NCI-H69 (cell line): ENCODE measurements around the gene RSPO4.

Source experiments
- DNase-seq: peaks from one replicate; lab custom pipeline; 2025; lab: John Stamatoyannopoulos, UW

The RSPO4 gene

DNA sequence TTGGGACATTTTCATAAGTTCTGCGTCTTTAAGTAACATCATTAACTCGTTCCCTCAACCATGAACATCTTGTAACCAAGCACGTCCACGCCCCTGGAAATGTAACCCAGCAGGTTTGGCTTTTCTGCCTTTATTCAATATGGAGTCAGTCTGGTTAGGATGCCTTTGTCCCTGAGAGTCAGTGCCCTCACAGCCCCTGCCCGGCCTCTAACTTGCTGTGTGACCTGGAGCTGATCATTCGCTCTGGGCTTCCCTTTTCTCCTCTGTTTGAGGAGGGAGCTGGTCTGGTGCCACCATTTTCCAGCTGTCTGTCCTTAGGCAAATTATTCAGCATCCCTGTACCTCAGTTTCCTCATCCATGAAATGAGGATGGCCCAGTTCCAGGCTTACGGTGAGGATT, 59.5 kb downstream of the RSPO4 start:
- no peak for DNase-seq

DNA sequence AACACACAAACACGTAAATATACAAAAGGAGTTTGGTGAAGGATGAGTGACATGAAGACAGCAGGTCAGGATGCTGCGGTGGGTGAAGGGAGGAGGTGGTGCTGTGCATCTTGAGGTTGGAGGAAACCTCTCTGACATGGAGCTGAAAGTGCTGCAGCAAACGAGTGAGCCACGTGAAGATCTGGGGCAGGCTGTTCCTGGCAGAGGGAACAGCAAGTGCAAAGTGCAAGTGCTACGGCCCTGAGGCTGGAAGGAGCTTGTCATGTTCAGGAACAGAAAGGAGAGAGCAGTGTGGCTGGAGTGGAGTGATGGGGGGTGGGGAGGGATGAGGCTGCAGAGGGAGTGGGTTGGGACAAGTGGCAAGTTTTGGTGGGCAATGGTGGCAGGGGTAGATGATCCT, 61.2 kb downstream of the RSPO4 start:
- no peak for DNase-seq

- no peak for DNase-seq
Observed at GRCh38 chr20:939606-940005, 62.5 kb downstream of the RSPO4 start.

DNA sequence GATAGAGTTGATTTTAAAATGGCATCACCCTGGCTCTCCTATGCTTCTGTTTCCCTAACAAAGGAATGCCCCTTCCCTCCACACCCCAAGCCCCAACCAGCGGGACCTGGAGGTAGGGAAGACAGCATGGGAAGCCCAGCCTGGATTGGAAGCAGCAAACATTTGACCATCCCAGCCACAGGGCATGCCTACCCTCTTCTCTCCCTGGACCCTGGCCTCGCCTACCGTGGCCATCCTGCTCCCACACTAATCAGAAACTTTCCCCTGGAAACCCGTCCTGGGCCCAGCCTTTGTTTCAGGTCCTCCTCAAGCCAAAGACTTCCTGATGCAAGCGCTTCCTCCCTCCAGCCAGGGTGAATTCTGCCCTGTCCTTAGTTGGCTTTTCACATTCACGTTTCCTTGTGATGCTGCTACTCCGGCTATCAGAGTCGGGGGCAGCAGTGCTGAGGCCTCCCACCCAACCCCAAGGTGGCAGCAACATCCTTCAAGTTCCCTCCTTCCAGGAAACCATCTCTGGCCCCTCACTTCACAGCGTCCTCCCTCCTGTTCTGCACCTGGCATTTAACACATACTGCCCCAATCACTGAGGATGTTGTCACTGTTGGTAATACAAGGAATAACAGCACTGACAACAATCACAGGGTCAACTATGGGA, 67.8 kb downstream of the RSPO4 start:
- DNase-seq: no peak

DNA sequence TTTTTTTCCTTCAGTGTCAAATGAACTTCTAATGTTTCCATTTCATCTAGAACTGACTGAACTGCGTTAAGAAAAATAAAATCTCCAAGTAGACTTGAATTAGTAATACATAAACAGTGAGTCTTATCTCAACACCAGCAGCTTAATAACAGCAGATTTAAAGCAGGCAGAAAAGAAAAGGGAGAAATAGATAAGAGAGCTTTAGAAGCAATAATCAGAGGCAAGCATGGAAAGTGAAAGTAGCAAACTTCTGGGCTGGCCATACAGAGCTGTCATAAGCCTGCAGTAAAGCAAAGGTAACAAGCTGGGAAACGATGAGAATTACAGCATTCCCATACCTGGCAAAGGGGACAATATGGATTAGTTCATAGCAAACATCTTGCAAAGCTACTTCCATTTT, 69.1 kb downstream of the RSPO4 start:
- DNase-seq: no peak

DNA sequence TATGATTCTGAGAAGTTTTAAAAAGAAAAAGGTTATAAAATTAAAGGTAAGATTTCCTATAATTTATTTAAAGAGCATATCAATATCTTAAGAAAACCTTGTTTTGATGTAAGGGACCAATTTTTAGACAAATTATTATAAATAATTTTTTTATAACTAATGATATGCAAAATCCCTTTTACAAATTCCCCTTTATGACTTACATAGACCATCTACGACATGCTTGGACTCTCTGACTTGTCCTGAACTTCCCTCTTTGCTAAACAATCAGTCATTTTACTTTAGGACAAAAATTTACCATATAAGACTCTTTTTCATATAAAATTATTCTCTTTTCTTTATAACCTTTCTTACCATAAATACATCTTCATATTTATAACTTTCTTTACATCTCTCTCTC, 70.7 kb downstream of the RSPO4 start:
- DNase-seq: peak; percentile 36

DNA sequence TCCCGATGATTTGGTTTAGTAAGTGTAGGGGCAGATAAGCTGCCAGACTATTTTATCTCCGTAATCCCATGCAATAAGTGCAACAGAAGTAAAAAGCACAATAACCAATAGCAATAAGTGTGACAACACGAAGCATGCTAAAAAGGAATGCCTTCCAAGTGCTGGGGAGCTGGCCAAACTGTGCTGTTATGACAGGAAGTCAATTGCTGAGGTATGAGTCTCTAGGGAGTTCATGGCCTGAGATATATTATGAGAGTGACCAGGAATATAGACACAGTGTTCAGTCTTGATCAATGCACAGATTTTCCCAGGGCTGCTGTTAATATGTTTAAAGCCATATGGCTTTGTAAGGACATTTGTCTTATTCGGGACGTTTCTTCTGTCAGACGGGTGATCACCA, 75.4 kb downstream of the RSPO4 start:
- DNase-seq: no peak

GRCh38 chr20:925516-925915, 76.6 kb downstream of the RSPO4 start:
- DNase-seq: no peak

- DNase-seq: no peak
Observed at GRCh38 chr20:924639-925038, 77.5 kb downstream of the RSPO4 start.

GRCh38 chr20:922781-923180, 79.3 kb downstream of the RSPO4 start:
- no peak for DNase-seq

DNA sequence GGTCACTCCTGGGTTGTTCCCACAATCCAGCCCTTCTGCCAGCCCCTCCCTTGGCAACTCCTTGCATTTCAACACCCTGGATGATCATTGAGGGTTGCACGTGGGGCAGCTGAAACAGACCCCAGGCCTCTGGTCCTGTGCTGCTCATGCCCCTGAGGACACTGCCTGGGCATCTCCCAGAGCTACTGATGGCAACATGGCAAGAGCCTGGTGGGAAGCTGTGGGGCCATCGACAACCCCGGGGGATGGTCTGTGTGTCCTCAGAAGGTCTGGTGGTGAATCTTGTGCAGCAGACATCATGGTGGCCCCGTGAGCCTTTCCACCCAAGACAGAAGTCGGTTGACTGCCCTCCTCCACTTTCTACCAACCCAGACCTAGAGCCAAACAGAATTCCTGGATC, 81.0 kb downstream of the RSPO4 start:
- no peak for DNase-seq

DNA sequence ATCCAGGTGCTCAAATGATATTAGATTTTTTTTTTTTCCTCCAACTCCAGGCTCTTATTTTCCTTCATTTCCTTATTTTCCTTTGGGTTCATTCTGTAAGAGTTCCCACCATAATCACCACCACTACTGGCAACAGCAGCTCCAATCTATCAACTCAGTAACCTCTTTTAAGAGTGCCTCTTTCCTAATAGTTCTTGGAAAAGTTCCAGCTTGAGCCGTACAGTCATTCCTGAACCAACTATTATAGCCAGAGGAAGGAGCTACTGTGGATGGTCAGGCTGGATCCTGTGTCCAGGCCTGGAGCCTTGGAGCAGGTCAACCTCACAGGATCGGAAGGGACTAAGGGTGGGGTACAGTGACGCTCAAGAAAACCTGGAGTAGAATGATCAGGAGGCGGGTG, 81.8 kb downstream of the RSPO4 start:
- no peak for DNase-seq

DNA sequence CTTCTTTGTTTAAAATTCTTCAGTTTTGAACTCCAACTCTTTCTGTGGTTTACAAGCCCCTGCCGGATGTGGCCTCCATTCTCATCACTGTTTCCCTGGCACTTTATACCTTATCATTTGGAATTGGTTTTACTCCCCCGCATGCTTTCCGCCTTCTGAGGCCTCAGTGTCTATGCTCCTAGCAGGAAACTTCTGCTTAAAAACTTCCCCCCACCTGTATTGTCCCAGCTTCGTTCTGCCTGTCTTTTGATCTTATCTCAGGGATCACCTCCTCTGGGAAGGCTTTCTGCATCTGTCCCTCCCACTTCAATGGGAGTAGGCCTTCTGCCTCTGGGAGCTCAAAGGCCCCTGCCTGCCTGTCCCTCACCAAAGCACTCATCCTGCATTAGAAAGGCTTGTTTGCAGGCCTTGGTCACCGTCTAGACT, 82.6 kb downstream of the RSPO4 start:
- no peak for DNase-seq

- peak; percentile 17 for DNase-seq
Observed at GRCh38 chr20:917416-917815, 84.7 kb downstream of the RSPO4 start.

GRCh38 chr20:916825-917224, 85.3 kb downstream of the RSPO4 start:
- DNase-seq: peak; percentile 12

- DNase-seq: no peak
Observed at GRCh38 chr20:916125-916799, 85.8 kb downstream of the RSPO4 start, which contains the start of gene ANGPT4. TSS of gene ANGPT4 (minus strand) at chr20:916334. CDS start at chr20:916214, 120 bp downstream.

GRCh38 chr20:914727-915498, 87.2 kb downstream of the RSPO4 start:
- no peak for DNase-seq

DNA sequence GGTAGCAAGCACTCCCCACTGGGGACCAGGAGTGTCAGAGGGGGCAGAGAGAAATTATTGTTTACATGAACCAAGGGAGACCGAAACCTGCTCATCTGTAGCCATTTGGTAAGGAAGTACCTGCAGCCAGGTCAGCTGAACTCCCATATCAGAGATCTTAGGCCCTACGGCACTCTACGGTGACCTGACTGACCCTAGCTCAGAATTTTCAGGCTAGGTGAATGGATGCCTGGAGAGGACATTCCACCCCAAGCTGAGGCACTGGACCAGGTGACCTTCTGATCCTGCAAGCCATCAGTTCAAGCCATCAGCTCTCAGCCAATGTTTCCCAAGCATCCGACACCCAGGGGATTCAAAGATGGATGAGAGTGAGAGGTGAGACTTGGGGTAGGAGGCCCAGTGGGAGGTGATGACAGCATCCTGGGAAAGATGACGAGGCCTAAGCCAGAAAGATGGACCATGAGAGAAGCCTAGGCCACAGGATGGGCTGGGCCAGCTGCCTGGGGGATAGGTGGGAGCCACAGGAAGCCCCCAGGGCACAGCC, 88.7 kb downstream of the RSPO4 start:
- no peak for DNase-seq

GRCh38 chr20:911882-912600, 90.1 kb downstream of the RSPO4 start:
- DNase-seq: peak; percentile 32

GRCh38 chr20:910870-911770, 91.0 kb downstream of the RSPO4 start:
- no peak for DNase-seq
